Cerebellar nuclear complex (tissue), 1 donor: ENCODE results near the gene CIB4.
"Not testable (repeated sequence)": the region's sequence is repeated elsewhere in the genome, so short reads cannot be mapped to it uniquely, and the experiment has no call there.

Experiments
- DNase-seq, 2 experiments: peaks; one replicate each; lab custom pipeline; 2025; lab: John Stamatoyannopoulos, UW

CIB4 gene

DNA sequence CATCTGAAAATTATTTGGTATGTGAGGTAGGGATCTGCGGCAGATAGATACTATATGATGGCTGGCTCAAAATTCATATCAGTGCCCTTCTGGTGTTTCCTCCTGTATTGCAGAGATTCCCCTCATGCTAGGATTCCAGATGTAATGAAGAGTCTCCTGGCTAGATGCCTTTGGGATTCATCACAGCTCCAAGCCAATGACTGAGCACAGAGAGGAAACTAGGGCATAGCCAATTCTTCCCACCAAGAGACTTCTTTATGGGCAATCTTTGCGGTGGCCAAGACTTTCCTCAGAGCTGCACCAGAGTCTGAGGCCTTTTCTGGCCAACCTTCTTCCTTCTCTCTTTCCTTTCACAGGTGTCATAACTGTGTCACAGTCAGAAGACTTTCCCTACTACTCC lies 25.5 kb upstream of the CIB4 start:
- no peak for DNase-seq

DNA sequence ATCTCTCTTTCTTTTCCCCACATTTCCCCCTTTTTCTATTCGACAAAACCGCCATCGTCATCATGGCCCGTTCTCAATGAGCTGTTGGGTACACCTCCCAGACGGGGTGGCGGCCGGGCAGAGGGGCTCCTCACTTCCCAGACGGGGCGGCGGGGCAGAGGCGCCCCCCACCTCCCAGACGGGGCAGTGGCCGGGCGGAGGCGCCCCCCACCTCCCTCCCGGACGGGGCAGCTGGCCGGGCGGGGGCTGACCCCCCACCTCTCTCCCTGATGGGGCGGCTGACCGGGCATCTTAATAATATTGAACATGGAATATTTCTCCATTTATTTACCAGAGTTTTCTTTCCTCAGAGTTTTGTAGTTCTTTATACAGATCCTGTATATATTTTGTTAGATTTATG lies 24.1 kb upstream of the CIB4 start:
- not testable (repeated sequence) for DNase-seq

- no peak for DNase-seq
Observed at GRCh38 chr2:26660363-26660962, 19.3 kb upstream of the CIB4 start.

- DNase-seq, result no peak
Observed at GRCh38 chr2:26658691-26659346, 17.7 kb upstream of the CIB4 start.

DNA sequence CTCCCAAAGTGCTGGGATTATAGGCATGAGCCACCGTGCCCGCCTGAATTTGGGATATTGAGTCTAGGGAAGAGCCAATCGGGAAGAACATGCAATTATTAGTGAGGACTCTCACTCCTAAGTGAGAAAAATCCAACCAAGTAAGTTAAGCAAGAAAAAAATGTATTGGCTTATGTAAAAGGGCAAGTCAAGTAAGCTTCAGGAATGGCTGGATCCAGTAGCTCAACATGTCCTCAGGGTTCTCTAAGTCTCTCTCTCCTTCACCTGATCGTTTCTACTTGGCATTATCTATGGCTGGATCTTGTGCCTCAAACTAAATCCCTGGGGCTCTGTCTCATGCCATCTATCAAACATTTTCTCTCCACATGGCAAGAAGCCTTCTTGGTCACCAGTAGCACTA lies 16.1 kb upstream of the CIB4 start:
- no peak for DNase-seq

- no peak for DNase-seq
Observed at GRCh38 chr2:26655611-26656195, 14.5 kb upstream of the CIB4 start.

GRCh38 chr2:26655120-26655519 lies 14.0 kb upstream of the CIB4 start:
- not testable (repeated sequence) for DNase-seq

DNA sequence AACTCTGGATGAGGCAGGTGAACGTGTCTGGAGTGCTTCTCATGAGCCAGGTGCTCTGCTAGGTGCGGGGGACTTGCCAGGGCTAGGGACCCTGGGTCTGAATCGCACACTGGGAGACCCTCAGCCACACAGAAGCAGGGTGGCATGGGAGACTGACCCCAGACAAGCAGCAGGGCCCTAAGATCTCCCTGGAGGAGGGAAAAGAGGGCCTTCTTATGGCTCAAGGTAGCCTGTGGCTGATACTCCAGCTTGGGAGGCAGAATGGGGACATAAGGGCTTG lies 12.8 kb upstream of the CIB4 start:
- DNase-seq, result no peak

- no peak for DNase-seq
Observed at GRCh38 chr2:26653207-26654060, 12.3 kb upstream of the CIB4 start.

GRCh38 chr2:26652361-26653041 lies 11.3 kb upstream of the CIB4 start:
- no peak for DNase-seq

DNA sequence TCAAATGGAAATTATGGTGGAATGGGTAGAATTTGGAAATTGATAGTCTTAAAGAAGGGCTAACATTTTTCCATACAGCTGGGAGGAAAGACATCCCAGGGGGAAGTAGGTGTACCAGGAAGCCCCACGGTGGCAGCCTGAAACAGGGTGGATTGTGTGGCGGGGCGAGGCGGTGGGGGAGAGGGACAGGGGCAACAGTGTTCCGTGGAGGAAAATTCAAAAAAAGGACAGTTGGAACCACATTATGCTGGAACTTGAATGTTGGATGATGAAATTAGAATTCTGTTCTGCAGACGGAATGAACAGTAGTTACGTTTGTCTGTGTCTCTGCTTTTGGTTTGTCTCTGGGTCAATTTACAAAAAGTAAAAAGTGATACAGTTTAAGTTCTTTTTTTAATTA lies 10.6 kb upstream of the CIB4 start:
- DNase-seq, result no peak

DNA sequence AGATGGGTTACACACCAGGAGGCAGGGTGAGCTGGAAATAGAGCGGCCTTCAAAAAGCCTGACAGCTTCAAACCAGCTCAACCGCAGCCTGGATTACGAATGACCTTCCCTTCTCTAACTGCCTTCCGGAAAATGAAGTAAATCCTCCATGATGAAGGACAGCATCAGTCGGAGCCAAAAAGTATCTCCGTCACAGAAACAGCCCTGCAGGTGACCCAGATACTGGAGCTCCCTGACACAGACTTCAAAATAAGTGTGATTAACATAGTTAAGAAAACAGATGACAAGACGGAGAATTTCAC lies 10.3 kb upstream of the CIB4 start:
- DNase-seq, result no peak

DNA sequence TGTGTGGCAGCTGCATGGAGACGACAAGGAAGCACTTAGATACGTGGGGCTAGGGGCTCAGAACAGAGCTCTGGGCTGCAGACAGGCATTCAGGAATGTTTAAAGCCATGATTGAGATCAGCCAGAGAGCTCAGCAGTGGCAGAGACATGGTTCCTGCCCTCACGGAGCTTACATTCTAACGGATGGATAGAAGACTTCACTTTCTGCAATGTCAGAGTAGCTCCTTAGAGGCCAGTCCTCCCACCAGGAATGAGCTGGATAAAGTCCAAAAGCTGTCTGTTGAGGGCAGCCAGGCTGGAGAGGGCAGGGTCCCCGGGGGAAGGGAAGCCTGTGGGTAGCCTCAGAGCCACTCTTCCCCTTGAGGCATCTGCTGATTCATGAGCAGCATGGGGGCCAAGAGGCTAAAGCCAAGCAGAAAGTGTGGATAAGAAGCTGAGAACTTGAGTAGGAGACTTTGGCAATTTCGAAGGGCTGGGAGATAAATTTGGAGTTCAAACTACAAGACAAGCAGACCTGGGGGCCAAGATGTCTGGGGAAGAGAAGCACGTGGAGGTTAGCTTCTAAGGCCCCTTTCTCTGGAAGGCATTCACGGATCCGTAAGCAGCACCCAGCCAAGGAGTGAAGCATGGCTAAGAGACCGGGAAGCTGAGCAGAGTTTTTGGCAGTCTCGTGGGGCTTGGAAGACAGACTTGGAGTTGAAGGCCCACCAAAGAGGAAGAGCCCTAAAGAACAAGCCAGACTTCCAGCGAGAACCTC lies 9.7 kb upstream of the CIB4 start:
- no peak for DNase-seq

DNA sequence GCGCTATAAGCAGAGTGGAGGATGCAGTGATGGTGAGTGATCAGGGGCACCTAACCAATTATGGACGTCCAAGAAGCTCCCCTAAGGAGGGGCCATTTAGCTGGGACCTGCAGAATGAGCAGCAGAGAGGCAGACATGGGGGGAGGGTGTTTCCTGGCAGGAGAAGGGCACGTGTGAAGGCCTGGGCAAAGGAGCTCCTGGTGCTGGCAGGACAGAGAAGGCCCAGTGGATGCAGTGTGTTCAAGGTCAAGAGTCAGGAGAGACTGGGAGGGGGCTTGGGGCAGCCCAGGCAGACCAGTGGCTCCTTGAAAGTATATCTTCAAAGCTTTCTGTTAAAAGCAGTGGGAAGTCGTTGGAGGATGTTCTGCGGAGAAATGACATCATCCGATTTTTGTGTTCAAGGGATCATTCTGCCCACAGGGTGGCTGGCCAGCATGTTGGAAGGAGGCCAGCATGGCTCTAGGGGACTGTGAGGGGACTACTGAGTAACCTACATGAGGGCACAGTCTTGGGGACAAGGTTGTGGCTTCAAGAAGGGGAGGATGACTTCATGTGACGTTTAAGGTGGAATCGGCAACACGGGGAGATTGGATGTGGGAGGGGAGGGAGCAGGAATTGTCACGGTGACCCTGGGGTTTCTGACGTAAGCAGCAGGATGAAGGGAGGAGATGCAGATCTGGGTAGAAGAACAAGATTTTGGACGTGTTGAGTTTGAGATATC lies 9.0 kb upstream of the CIB4 start:
- no peak for DNase-seq

- DNase-seq, result no peak
Observed at GRCh38 chr2:26649322-26649721, 8.2 kb upstream of the CIB4 start.

DNA sequence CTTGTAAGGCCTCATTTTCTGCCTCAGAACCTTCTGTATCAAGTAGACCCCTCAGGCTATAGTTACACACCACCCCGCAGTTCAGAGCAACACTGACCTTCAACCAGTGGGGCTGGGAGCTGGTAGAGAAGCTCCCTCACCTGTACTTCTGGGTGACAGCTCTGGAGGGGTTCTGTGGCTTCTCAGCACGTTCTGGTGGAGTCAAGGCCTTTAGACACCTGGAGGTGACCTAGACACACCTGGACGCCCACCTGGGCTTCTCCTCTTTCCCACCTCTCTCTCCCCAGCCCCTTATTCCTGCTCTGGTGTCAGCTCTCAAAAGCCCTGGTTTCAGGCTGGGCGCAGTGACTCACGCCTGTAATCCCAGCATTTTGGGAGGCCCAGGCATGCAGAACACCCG lies 7.3 kb upstream of the CIB4 start:
- no peak for DNase-seq

DNA sequence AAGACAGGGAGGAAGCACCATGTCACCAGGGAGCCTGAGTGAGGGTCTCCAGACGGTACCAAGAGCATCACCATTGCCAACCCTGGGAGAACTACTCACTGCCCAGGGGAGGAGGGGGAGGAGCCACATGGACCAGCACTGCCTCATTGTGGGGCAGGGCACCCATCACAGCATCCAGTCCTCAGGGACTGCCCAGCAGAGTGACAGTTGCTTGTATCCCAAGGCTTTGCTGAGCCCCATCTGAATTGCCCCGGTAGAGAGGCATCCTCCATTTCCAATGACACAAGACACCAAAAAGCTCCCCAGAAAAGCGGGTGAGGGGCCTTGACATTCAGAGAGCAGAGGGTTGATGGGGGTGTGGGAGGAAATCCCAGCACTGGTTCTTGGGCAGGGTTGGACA lies 6.8 kb upstream of the CIB4 start:
- DNase-seq, result no peak

GRCh38 chr2:26646986-26647672 lies 6.0 kb upstream of the CIB4 start:
- DNase-seq, result no peak

GRCh38 chr2:26645762-26646161 lies 4.6 kb upstream of the CIB4 start:
- no peak for DNase-seq

DNA sequence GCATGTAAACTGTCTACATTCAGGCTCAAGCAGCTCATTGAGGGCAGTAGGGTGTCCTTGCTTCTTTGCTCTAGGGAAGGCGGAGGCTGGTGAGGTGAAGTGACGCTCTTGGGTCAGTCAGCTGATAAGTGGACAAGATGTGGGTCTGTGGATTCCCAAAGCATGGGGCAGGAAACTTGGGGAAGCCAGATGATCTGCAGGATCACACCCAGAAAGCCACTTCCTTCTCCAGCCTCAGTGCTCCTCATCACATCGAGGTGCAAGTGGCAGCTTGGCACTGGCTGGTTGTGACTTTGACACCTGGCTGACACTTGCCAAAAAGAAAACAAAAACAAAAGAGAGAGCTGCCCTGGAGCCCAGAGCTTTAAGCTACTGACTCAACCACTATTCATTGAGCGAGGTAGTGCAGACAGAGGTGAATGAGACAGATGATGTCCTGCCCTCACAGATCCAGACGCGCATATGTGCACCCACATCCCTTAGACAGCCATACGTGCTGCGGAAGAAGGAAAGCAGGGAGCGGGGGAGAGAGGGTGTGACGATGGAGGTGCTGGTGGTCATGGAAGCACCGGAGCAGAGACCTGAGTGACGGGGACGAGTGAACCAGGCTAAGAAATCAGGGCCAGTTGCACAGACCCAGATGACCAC lies 3.1 kb upstream of the CIB4 start:
- no peak for DNase-seq
